NCI-H2227 treated with DMSO at 0.1 percent for 48 hours (cell line): Measurements from ENCODE around the gene TMEM203.

Source experiments
- DNase-seq: peaks from one replicate; lab custom pipeline; 2025; lab: John Stamatoyannopoulos, UW

Gene TMEM203

DNA sequence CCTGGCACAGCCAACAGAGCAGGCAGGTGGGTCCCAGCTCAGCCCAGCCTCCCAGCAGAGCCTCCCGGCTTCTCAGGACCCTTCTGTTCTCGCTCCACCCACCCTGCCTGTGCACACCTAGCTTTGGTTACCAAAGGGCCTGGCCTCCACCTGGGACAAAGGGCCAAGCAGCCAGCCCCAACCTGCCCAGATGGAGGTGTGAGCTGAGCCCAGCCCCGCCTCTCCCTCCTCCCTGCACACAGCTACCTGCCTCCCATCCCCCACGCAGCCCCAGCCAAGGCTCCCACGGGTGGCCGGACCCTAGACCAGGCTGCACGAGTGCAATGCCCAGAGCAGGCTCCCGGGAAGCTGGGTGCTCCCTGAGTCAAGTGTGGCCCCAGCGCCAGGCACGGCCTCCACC, 10.5 kb downstream of the TMEM203 start:
- no peak for DNase-seq

DNA sequence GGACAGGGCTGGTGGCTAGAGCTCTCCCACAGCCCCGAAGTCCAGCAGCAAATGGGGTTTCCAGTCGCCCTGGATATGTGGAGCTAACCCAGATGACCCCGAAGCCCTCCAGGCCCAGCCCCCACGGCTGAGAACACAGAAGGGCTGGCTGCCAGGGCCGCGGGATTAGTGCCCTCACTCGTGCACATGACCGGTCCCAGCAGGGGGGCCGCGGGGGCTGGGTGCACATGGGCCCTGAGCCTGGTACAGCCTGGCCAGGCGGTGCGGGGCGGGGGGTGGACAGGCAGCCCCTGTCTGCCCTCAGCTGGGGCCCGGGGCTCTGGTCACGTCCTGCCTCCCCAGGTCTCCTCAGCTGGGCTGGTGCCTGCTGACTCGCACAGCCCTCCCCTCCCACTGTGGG, 11.1 kb downstream of the TMEM203 start:
- no peak for DNase-seq

GRCh38 chr9:137193771-137194170, 11.7 kb downstream of the TMEM203 start:
- no peak for DNase-seq

DNA sequence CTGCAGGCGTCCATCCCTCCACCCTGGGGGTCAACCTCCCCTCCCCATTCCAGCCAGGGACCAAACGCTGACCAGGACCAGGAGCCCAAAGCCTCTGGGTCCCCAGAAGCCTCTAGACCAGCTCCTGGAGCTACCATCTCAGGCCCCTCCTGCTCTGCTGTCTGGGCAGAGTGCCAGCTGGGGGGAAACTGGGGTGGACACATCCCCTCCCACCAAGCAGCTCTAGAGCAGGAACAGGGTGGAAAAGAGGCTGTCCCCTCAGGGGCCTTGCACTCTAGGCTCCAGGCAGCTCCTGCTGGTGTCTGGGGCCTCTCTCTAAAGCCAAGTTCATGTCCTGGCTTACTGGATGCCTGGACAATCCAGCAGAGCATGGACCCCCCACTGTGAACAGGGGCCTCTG, 12.6 kb downstream of the TMEM203 start:
- no peak for DNase-seq

DNA sequence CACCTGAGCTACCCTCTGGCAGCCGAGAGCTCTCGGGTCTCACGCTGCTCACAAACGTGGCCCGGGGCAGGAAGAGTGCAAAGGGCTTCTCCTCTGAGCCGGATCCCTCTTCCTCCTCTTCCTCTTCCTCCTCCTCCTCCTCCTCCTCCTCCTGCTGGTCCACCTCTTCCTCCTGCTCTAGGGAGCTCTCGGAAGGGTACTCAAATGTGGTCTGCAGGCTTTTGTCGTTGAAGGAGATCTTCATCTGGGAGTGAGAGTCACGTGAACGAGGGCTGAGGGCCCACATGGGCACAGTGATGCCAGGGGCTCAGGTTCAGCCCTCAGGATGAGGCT, 13.0 kb downstream of the TMEM203 start:
- no peak for DNase-seq

- no peak for DNase-seq
These were observed 13.6 kb downstream of the TMEM203 start for GRCh38 chr9:137191691-137192447.

- DNase-seq: no peak
These were observed 14.2 kb downstream of the TMEM203 start for GRCh38 chr9:137191245-137191644.

GRCh38 chr9:137190315-137190856, 15.1 kb downstream of the TMEM203 start:
- DNase-seq: no peak

DNA sequence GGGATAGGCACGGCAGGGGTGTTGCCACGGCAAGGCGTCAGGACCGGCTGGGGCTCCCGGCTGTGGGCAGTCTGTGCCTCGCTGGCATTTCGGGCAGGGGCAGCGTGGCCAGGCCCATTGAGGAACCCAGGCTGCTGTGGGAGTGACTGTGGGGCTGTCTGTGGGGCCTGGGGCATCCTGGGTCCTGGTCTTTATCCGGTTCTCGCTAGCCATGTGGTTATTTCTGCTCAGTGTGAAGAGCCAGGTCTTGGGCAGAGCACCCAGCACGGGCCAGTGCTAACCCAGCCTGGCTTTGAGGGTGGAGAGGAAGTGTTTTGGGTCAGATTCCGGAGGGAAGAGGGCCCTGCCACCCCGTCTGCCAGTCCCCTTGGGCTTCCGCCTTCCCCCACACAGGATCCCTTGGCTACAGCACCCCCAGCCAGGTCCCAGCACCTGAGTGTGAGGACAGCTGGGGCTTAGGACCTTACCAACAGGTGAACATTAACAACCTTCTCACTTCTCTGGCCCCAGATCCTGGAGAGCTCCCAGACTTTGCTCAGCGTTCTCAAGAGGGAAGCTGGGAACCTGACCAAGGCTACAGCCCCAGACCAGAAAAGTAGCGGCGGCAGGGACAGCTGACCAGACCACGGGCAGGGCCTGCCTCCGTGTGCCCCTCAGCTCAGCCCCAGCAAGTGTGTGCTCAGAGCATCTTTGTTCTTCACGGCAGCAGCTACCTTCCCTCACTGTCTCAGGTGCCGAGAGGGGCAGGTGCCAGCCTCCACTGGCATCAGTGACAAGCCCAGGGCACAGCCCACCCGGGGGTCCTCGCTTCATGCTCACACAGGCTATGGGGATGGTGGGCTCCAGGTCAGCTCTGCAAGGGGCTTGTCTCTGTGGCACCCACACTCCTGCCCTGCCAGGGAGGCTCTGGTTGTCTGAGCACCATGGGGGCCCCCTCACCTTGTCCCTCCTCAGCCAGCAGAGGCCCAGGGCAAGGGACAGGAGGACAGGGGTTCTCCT, 15.9 kb downstream of the TMEM203 start:
- DNase-seq: no peak

DNA sequence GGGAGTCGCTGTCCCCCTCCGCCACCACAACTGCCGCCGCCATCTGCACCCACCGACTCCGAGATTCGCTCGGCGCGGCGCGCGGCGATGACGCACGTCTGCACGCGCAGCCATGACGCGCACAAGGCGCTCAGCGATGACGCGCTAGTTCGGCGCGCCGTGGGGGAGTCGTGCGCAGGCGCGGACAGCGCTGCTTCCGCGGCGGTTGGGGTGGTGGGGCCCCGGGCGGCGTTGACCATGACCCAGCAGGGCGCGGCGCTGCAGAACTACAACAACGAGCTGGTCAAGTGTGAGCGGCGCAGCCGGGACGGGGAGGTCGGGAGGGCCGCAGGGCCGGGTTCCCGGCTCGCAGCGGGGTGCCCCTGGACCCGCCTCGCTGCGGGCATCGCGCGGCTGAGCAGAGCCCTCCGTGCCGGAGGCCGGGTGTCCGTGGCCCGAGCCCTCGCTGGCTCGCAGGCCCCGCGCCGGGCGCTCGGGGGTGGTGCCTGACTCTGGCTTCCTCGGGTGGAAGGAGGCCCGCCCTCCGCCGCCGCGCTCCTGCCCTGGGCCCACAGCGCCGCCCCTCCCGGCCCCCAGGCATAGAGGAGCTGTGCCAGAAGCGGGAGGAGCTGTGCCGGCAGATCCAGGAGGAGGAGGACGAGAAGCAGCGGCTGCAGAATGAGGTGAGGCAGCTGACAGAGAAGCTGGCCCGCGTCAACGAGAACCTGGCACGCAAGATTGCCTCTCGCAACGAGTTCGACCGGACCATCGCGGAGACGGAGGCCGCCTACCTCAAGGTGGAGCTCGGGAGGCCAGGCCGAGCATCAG, 16.8 kb downstream of the TMEM203 start, which contains the start of the genes ANAPC2 and SSNA1:
Gene ANAPC2, minus strand, starts transcription at position 71 of the 807 bp plus-strand sequence. Its CDS starts 28 bp downstream, at position 43.
Gene SSNA1, plus strand, starts transcription at position 187 of the 807 bp plus-strand sequence. Its CDS starts 51 bp downstream, at position 238.
- DNase-seq: peak; percentile 44

- no peak for DNase-seq
These were observed 17.4 kb downstream of the TMEM203 start for GRCh38 chr9:137188086-137188489.

DNA sequence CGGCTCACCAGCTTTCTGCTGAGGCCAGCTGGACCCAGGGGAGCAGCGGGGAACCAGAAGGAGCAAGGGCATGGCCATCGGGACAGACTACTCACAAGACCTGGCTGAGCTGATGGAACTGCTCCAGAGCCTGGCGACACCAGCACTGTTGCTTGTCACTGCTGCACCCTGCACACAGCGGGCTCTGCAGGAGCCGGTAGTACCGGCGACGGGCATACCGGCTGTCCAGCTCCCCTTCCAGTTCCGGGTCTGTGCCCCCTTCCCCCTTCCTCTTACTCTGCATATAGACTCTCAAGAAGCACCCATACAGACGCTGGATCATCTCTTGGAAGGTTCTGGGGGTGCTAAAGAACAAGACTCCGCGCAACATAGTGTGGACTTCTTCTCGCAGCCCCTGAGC, 18.1 kb downstream of the TMEM203 start:
- no peak for DNase-seq

GRCh38 chr9:137186385-137186784, 19.1 kb downstream of the TMEM203 start:
- DNase-seq: no peak

DNA sequence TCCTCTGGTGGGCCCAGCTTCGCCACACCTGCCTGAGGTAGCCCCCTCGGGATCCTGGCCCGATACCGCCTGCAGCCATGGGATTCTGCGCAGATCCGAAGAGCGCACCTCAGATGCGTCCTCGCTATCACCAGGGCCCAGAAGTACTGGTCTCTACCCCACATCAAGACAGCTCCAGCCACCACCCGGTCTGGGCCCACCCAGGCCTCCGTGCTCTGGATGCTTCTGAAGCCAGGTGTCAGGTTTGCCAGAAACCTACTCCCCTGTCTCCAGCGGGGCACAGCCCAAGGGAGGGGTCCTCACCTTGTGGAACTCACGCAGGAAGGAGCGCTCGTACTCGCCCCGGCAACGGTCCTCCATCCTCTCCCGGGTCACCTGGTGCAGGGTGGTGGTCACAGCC, 19.5 kb downstream of the TMEM203 start:
- DNase-seq: no peak

DNA sequence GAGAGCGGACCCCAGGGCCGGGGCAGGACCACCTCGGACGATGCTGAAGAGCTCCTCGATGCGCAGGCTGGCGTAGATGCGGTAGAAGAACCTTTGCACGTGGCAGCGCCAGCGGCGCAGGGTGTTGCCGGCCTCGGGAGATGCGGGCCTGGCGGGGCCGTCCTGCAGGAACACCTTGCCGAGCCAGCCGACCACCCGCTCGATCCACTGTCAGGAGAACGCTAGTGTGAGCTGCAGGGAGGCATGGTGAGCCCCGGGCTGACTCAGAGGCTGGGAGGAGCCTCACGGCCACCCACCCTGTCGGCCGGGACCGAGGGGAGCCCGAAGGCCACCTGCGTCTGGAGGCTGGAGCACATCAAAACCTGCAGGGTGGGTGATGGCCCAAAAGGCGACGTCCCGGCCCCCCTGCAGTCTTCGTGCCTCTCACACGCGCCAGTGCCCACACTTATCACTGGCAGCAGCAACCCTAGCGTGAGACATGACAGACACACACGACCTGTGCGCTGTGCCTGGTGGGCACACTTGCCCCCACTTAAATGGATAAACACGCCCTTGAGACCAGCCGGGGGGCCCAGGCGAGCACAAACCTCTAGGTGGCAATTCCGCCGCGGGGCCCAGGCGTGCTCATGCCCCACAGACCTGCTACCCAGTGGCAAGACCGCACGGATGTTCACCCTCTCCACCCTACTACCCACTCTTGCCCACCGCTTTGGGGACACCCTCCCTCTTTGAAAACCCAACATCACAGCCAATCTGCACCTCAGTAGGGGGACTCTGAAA, 20.4 kb downstream of the TMEM203 start:
- no peak for DNase-seq

GRCh38 chr9:137183980-137184595, 21.4 kb downstream of the TMEM203 start:
- no peak for DNase-seq

DNA sequence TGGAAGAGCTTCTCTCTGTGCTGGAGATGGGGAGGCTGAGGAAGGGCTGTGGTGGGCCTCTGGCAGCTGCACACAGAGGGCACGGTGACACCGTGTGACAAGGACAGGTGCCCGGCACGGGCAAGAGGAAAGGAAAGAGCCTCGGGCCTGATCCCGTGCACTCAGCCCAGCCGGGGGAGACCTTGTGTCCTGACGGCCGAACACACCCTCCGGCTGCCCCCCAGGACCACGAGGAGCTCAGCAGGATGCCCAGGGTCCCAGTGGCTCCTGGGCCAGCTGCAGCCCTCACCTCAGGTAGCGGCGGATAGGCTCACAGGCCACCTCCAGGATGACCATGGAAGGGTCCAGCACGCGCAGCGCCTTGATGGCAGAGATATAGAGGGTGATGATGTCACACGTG, 22.6 kb downstream of the TMEM203 start:
- DNase-seq: no peak

- DNase-seq: no peak
These were observed 23.8 kb downstream of the TMEM203 start for GRCh38 chr9:137181680-137182079.

DNA sequence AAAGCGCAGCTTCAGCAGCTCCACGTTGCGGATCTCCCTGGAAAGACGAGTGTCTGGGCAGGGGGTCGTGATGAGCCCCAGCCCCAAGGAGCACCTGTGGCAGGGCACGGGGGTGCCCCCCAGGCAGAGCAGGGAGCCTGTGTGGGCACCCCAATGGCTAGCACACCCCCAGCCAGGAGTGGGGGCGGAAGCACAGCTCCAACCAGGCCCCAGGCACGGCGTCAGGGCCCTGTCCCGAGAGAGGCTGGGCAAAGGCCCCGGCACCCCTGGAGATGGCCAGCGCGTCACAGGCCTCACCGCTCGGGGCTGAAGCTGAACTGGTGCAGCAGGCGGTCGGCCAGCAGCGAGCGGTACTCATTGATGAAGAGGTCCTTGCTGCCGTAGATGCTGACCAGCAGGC, 25.0 kb downstream of the TMEM203 start:
- no peak for DNase-seq

DNA sequence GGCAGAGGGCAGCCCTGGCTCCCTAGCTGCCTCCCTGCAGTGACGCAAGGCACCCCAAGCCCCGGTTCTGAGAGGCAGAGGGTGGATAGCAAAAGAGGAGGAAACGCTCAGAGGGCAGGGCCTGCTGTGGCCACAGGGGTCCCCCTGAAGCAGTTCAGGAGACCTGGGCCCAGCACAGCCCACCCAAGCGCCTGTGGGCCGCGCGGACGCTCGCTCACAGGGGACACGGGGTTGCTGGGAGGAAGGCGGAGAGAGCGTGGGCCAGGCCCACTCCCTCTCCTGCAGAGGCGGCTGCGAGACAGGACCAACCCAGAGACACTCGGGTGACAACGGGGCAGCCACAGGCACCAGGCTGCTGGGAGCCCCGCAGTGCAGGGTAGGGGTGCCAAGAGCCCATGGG, 25.7 kb downstream of the TMEM203 start:
- DNase-seq: no peak
